ENCODE results near the gene TELO2.

Gene TELO2

GRCh38 chr16:1458977-1459341 is 34.2 kb upstream of the TELO2 start:
- H2AFZ ChIP-seq (ENCODE audit: low read length, unreplicated experiment): no peak overlapping the region
- H3K27ac ChIP-seq (ENCODE audit: low read depth, low read length): no peak overlapping the region
- H3K27me3 ChIP-seq (ENCODE audit: insufficient read depth, low read length): no peaks in the 10 kb centered on the region
- H3K36me3 ChIP-seq (ENCODE audit: insufficient read depth, low read length): peaks cover 9% of the 10 kb centered on the region; the same call in 1 of the 2 replicates
- H3K79me2 ChIP-seq (ENCODE audit: control insufficient read depth, insufficient read depth, low read length, unreplicated experiment): peaks cover 2% of the 10 kb centered on the region
- H3K4me1 ChIP-seq (ENCODE audit: control insufficient read depth, insufficient read depth, low read length, unreplicated experiment): no peaks in the 10 kb centered on the region
- no peak overlapping the region for H3K4me3 ChIP-seq (ENCODE audit: low read depth, low read length)

- Histone ChIP-seq H3K36me3 (ENCODE audit: insufficient read depth, low read length) (peaks cover 9% of the 10 kb centered on the region; the same call in 1 of the 2 replicates), H3K4me3 (ENCODE audit: low read depth, low read length) (no peak overlapping the region), H3K27ac (ENCODE audit: low read depth, low read length) (no peak overlapping the region), H2AFZ (ENCODE audit: low read length, unreplicated experiment) (no peak overlapping the region), H3K79me2 (ENCODE audit: control insufficient read depth, insufficient read depth, low read length, unreplicated experiment) (peaks cover 2% of the 10 kb centered on the region), H3K27me3 (ENCODE audit: insufficient read depth, low read length) (no peaks in the 10 kb centered on the region), H3K4me1 (ENCODE audit: control insufficient read depth, insufficient read depth, low read length, unreplicated experiment) (no peaks in the 10 kb centered on the region)
These were observed 33.2 kb upstream of the TELO2 start for GRCh38 chr16:1459967-1460366.

DNA sequence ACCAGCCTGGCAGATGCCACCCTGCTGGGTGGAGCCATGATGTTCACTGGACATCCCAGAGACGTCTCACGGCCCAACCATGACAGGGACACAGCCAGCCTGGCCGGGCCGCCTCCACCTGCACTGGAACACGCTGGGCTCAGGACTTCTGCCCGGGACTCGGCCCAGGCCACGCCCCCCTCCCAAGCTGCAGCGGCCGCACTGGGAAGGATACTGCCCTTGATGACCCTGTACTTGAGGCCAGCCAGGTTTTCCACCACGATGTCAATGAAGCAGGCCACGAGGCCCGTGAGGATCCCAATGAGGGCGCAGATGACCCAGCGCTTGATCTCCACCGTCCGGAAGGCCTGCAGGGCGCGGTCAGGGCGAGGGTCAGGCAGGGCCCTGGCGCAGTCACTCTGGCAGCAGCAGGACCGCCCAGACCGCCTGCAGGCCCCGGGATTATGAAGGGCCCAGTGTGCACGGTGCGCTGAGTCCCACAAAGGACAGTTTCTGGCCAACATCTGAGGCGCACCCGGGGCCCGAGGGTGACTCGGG is 32.5 kb upstream of the TELO2 start:
- H3K79me2 ChIP-seq (ENCODE audit: control insufficient read depth, insufficient read depth, low read length, unreplicated experiment): peaks cover 8% of the 10 kb centered on the region

DNA sequence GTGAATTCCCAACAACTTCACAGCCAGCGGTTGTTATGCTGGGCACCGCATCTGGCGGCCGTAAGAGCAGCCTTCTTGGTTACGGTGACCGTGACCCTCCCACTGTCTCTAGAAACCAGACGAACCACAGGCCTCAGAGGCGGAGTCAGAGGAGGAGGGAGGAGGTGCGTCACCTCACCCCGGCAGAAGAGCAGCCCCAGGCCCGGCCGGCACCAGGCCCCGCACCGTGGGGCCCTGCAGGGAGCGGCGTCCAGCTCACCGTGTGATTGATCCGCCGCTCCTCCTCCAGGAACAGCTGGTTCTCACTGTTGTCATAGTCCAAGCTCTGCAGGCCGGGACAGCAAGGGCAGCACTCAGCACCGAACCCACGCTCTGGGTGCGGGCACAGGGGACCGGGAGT is 32.0 kb upstream of the TELO2 start:
- Histone ChIP-seq H3K36me3 (ENCODE audit: insufficient read depth, low read length) (peaks cover 9% of the 10 kb centered on the region; the same call in 1 of the 2 replicates), H3K79me2 (ENCODE audit: control insufficient read depth, insufficient read depth, low read length, unreplicated experiment) (peaks cover 10% of the 10 kb centered on the region), H3K27me3 (ENCODE audit: insufficient read depth, low read length) (no peaks in the 10 kb centered on the region), H3K4me3 (ENCODE audit: low read depth, low read length) (no peak overlapping the region), H3K4me1 (ENCODE audit: control insufficient read depth, insufficient read depth, low read length, unreplicated experiment) (no peaks in the 10 kb centered on the region), H2AFZ (ENCODE audit: low read length, unreplicated experiment) (no peak overlapping the region), H3K27ac (ENCODE audit: low read depth, low read length) (no peak overlapping the region)

More for the DNA sequence above, 32.5 kb upstream of the TELO2 start:
- H3K36me3 ChIP-seq (ENCODE audit: insufficient read depth, low read length): peaks cover 9% of the 10 kb centered on the region; the same call in 1 of the 2 replicates
- H3K27me3 ChIP-seq (ENCODE audit: insufficient read depth, low read length): no peaks in the 10 kb centered on the region
- H3K4me1 ChIP-seq (ENCODE audit: control insufficient read depth, insufficient read depth, low read length, unreplicated experiment): no peaks in the 10 kb centered on the region
- no peak overlapping the region for H3K27ac ChIP-seq (ENCODE audit: low read depth, low read length)
- no peak overlapping the region for H3K4me3 ChIP-seq (ENCODE audit: low read depth, low read length)
- H2AFZ ChIP-seq (ENCODE audit: low read length, unreplicated experiment): no peak overlapping the region

DNA sequence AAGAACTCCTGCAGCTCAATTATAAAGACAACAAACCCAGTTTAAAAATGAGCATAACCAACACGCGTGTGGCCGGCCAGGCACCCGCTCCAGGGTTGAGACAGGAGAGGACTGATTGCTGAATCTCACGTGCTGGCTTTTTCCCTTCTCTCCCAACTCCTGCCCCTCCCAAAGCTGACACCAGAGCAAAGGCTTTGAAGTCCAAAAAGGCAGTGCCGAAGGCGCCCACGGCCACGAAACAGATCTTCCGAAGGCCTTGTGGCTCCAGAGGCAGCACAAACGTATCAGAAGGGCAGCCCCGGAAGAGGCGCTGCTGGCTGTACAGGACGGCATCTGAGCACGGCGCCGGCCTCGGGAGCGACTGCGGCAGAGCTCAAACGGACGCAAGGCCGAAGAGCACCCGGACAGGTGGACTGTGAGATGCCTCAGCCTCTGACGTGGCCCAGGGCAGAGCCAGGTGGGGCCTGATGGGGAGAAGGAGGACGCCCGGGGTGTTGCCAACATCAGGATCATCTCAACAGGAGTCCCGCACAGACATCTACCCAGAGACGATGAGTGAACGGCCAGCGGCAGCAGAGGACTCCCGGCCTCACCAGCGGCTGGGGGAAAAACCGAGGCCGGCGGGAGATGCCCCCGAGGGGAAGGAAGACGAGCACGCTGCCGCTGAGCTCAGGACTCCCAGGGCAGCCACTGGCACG is 28.8 kb upstream of the TELO2 start:
- Histone ChIP-seq H3K79me2 (ENCODE audit: control insufficient read depth, insufficient read depth, low read length, unreplicated experiment) (peaks cover 36% of the 10 kb centered on the region), H3K36me3 (ENCODE audit: insufficient read depth, low read length) (0 out of 2 replicates have a peak, but pooled peaks cover 5% of the 10 kb centered on the region), H3K4me1 (ENCODE audit: control insufficient read depth, insufficient read depth, low read length, unreplicated experiment) (no peaks in the 10 kb centered on the region), H3K27me3 (ENCODE audit: insufficient read depth, low read length) (no peaks in the 10 kb centered on the region), H2AFZ (ENCODE audit: low read length, unreplicated experiment) (no peak overlapping the region), H3K27ac (ENCODE audit: low read depth, low read length) (no peak overlapping the region), H3K4me3 (ENCODE audit: low read depth, low read length) (no peak overlapping the region)

DNA sequence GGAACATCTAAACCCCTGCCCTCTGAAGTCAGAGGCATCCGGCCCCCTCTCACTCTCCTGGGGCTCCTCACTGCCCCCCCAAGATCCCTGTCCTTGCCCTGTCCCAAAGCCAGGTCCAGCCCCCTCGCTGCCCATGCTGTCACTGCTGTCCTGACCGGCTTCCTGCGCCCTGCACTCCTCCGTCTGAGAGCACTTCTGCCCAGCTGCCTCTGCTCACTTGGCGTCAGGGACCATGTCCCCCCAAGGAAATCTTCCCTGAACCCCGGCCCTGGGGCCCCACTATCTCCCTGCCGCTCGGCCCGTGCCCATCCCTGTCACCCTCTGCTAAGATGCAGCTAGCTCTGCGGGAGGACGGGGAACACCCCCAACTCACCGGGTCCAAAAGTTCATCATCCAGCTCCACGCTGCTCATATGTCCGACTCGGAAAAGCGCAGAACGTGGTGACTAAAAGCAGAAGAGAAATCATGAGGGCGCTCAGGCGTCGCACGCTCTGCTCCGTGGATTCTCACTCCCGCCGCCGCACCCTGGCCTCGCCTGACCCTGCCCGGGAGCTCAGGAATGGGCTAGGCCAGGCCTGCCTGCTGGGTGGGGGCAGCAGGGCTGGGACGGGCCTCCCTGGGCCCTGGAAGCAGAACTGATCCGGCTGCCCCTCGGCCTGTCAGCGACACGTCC is 28.1 kb upstream of the TELO2 start:
- H3K79me2 ChIP-seq (ENCODE audit: control insufficient read depth, insufficient read depth, low read length, unreplicated experiment): peaks cover 43% of the 10 kb centered on the region
- H3K27ac ChIP-seq (ENCODE audit: low read depth, low read length): no peak overlapping the region
- no peak overlapping the region for H2AFZ ChIP-seq (ENCODE audit: low read length, unreplicated experiment)
- no peak overlapping the region for H3K4me3 ChIP-seq (ENCODE audit: low read depth, low read length)
- H3K27me3 ChIP-seq (ENCODE audit: insufficient read depth, low read length): no peaks in the 10 kb centered on the region
- H3K36me3 ChIP-seq (ENCODE audit: insufficient read depth, low read length): 0 out of 2 replicates have a peak, but pooled peaks cover 5% of the 10 kb centered on the region
- peaks cover 3% of the 10 kb centered on the region for H3K4me1 ChIP-seq (ENCODE audit: control insufficient read depth, insufficient read depth, low read length, unreplicated experiment)

GRCh38 chr16:1465567-1465915 is 27.6 kb upstream of the TELO2 start:
- Histone ChIP-seq H3K27me3 (ENCODE audit: insufficient read depth, low read length) (no peaks in the 10 kb centered on the region), H3K27ac (ENCODE audit: low read depth, low read length) (no peak overlapping the region), H3K4me1 (ENCODE audit: control insufficient read depth, insufficient read depth, low read length, unreplicated experiment) (peaks cover 8% of the 10 kb centered on the region), H3K36me3 (ENCODE audit: insufficient read depth, low read length) (0 out of 2 replicates have a peak, but pooled peaks cover 5% of the 10 kb centered on the region), H2AFZ (ENCODE audit: low read length, unreplicated experiment) (no peak overlapping the region), H3K4me3 (ENCODE audit: low read depth, low read length) (no peak overlapping the region), H3K79me2 (ENCODE audit: control insufficient read depth, insufficient read depth, low read length, unreplicated experiment) (peaks cover 48% of the 10 kb centered on the region)

DNA sequence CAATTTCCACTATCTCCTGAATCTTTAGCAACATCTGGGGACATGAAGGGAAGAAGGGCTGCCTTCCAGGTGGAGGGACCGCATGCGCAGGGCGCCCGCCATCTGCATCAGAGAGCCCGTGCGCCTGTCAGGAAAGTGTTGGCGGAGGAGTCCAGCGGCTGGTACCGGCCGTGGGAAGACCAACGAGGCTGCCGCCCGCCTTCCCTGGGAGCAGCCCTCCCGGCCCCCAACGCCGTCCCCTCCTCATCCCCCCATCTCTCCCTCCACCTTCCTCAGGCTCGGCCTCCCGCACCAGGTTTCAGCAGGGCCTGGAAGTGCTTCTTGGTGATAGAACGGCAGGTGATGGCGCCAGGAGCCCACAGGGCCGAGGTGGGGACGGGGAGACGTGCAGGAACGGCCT is 27.1 kb upstream of the TELO2 start:
- H3K36me3 ChIP-seq (ENCODE audit: insufficient read depth, low read length): 0 out of 2 replicates have a peak, but pooled peaks cover 5% of the 10 kb centered on the region
- peaks cover 53% of the 10 kb centered on the region for H3K79me2 ChIP-seq (ENCODE audit: control insufficient read depth, insufficient read depth, low read length, unreplicated experiment)
- H3K4me1 ChIP-seq (ENCODE audit: control insufficient read depth, insufficient read depth, low read length, unreplicated experiment): peaks cover 13% of the 10 kb centered on the region
- no peak overlapping the region for H2AFZ ChIP-seq (ENCODE audit: low read length, unreplicated experiment)
- no peak overlapping the region for H3K4me3 ChIP-seq (ENCODE audit: low read depth, low read length)
- no peaks in the 10 kb centered on the region for H3K27me3 ChIP-seq (ENCODE audit: insufficient read depth, low read length)
- no peak overlapping the region for H3K27ac ChIP-seq (ENCODE audit: low read depth, low read length)

DNA sequence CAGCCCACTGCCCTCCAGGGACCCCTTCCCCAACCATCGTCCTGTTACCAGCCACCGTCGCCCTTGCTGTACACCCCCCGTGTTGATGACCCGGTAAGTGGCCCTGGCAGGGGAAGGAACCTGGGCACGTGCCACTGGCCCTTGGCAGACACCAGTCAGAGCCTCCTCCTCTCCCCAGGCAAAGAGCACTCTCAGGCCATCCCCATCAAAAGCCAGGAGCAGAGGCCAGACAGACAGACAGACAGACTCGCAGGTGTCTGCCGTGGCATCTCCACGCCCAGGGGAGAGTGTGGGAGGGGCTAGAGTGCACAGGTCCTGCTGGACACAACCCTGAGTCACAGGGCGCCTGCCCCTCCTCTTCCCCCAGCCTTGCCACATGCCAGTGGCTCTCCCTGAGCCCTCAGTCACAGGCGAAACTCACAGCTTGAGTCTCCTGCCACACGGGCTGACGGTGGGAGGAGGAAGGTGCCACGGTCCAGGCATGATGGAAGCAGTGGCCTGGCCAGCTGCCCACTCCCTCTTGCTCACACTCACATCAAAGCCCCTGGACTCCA is 26.1 kb upstream of the TELO2 start:
- Histone ChIP-seq H3K27ac (ENCODE audit: low read depth, low read length) (no peak overlapping the region), H3K27me3 (ENCODE audit: insufficient read depth, low read length) (no peaks in the 10 kb centered on the region), H3K4me3 (ENCODE audit: low read depth, low read length) (no peak overlapping the region), H3K36me3 (ENCODE audit: insufficient read depth, low read length) (no peaks in the 10 kb centered on the region), H3K79me2 (ENCODE audit: control insufficient read depth, insufficient read depth, low read length, unreplicated experiment) (peaks cover 63% of the 10 kb centered on the region), H2AFZ (ENCODE audit: low read length, unreplicated experiment) (no peak overlapping the region), H3K4me1 (ENCODE audit: control insufficient read depth, insufficient read depth, low read length, unreplicated experiment) (peaks cover 18% of the 10 kb centered on the region)

GRCh38 chr16:1468426-1468810 is 24.7 kb upstream of the TELO2 start:
- Histone ChIP-seq H3K4me3 (ENCODE audit: low read depth, low read length) (no peak overlapping the region), H3K79me2 (ENCODE audit: control insufficient read depth, insufficient read depth, low read length, unreplicated experiment) (peaks cover 73% of the 10 kb centered on the region), H3K36me3 (ENCODE audit: insufficient read depth, low read length) (no peaks in the 10 kb centered on the region), H3K27ac (ENCODE audit: low read depth, low read length) (no peak overlapping the region), H2AFZ (ENCODE audit: low read length, unreplicated experiment) (no peak overlapping the region), H3K27me3 (ENCODE audit: insufficient read depth, low read length) (no peaks in the 10 kb centered on the region), H3K4me1 (ENCODE audit: control insufficient read depth, insufficient read depth, low read length, unreplicated experiment) (peaks cover 22% of the 10 kb centered on the region)
